PFSK-1 (cell line): ENCODE measurements around the gene CACHD1.

Source experiments
- POLR2AphosphoS5 ChIP-seq: IDR thresholded peaks from 2 replicates; pipeline ENCODE4 v1.6.1; 2012; ENCODE audit warnings: low read depth, mild to moderate bottlenecking, control low read depth, low read length, moderate library complexity
- SIN3A ChIP-seq: IDR thresholded peaks from 2 replicates; pipeline ENCODE4 v1.6.1; 2012; ENCODE audit warnings: mild to moderate bottlenecking, low read length, moderate library complexity, borderline replicate concordance; ENCODE audit not compliant: insufficient read depth

- no peak for TF ChIP-seq POLR2AphosphoS5
- TF ChIP-seq SIN3A = no peak
Observed at GRCh38 chr1:64497088-64497883, 27.4 kb downstream of the CACHD1 start.
